RWPE1 (cell line): ENCODE results near the gene RFC5.
A peak's percentile ranks its signal among the peaks of the same experiment; 100 is the strongest.

ENCODE experiments used
- CTCF ChIA-PET: fragments of 350-600 bp; sonication (Branson Sonifier 250); formaldehyde crosslinking; extraction: SDS; loops from one replicate; lab custom pipeline; 2021; lab: Yijun Ruan, JAX
- POLR2A ChIA-PET: fragments of 400-600 bp; formaldehyde crosslinking; extraction: SDS; loops from one replicate; lab custom pipeline; 2020; ENCODE audit warnings: antibody characterized with exemption; ENCODE audit not compliant: low non-redundant PET; lab: Yijun Ruan, JAX
- DNase-seq: peaks from one replicate; pipeline ENCODE4 v3.0.0; 2012; ENCODE audit warnings: low spot score
- H3K27ac ChIP-seq: fragments of 450-650 bp; 2 replicates; pipeline ENCODE4 v1.5.1; 2017
- CTCF ChIP-seq: fragments of 450-650 bp; conservative IDR thresholded peaks from 2 replicates; pipeline ENCODE4 v1.5.1; 2017; ENCODE audit warnings: low read depth, mild to moderate bottlenecking

RFC5 gene

DNA sequence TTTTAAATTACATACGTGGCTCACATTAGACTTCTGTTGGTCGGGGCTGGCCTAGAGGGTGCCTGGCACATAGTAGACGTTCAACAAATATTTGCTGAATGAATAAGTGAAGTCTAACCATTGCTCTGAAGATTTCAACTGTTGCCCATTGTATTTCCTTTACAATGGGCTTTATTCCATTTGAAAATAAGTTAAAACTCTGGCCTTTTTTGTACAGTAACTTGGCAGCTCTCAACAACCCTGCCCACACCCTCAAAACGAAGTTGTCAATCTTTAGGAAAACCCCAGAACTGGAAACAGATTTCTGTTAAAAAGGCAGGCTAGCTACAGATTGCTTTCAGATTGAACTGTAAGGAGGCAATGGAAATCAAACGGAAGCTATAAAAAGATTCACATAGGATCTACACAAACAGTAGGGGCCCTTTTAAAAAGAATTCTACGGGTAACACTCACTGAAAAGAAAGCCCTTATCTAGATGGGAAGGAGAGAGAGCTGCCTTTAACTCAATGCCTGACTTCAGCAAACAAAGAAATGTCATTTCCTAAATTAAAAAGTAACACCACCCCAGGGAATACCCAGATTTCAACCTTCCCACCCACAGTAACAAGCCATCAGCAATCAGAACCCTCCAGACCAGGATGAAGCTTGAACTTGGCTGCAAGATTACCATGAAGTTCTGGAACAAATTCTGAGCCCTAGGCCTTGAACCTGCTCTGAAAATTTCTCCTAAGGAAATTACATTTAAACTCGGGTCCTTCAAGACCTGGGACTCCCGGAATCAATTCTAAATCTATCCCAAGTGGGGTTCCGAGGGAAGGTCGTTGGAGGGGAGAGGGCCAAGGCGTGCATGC is 43.1 kb downstream of the RFC5 start:
- ChIA-PET CTCF (interaction anchor here (0.6 kb wide), 1 partner anchor 183 kb away, joined by 3 read pairs; no protein-coding TSS in a partner anchor), POLR2A (no interaction called here)
- H3K27ac ChIP-seq = peak overlapping the region; percentile 93
- TF ChIP-seq CTCF = no peak
- DNase-seq = no peak

GRCh38 chr12:118060301-118061010 is 44.0 kb downstream of the RFC5 start:
- peak overlapping the region; percentile 93 for H3K27ac ChIP-seq
- peak; percentile 41 for DNase-seq
- POLR2A ChIA-PET = no interaction called here
- no peak for TF ChIP-seq CTCF
- CTCF ChIA-PET = interaction anchor here (0.6 kb wide), 1 partner anchor 184 kb away, joined by 3 read pairs; no protein-coding TSS in a partner anchor

DNA sequence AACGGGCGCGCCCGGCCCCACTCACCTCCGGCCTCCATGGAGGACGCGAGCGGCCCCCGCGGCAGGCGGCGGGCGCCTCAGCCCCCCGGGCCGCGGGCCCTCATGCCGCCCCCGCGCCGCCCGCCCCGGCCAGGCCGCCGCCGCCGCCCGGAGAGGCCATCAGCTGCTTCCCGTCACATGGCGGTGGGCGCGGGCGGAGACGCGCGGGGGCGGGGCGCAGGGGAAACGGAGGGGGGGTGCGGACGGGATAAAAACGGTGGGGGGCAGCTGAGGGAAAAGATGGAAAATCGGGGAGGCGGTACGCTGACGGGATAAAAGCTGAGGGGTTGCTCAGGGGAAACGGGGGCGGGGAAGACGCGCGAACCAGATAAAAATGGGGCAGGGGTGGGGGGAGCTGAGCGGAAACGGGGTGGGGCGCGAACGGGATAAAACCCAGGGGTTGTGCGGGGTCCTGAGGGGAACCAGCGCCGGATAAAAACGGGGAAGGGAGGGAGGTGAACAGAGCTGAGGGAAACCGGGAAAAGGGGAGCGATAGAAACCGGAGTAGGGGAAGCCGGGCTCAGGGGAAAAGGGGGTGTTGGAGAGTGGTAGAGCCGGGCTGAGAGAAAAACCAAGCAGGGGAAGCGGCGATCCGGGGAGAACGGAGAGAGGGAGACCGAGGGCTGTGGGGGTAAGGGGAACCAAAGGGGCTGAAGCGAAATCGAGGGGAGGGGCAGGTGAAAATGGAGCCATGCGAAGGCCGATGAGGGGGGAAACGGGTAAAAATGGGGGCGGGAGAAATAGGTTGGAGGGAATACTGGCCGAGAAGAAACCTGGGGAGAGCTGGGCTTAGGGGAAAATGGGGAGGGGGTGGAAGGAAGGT is 44.7 kb downstream of the RFC5 start, which contains the start of gene WSB2:
Gene WSB2 (minus strand): TSS at position 169 of the 862 bp plus-strand sequence. CDS start 131 bp downstream, at position 38.
- H3K27ac ChIP-seq = peak within 1 kb of the TSS; percentile 93
- POLR2A ChIA-PET = interaction anchor here (0.6 kb wide), 1 partner anchor 316 kb away, joined by 6 read pairs; no protein-coding TSS in a partner anchor
- no peak for TF ChIP-seq CTCF
- CTCF ChIA-PET = no interaction called here
- DNase-seq = peak; percentile 48

GRCh38 chr12:118061873-118062843 is 45.7 kb downstream of the RFC5 start:
- DNase-seq = peak; percentile 62
- peak overlapping the region; percentile 93 for H3K27ac ChIP-seq
- ChIA-PET POLR2A (interaction anchor here (0.5 to 0.6 kb wide), 4 partner anchors 8 to 315 kb away, joined by 3 to 6 read pairs (median 3); no protein-coding TSS in a partner anchor), CTCF (interaction anchor here (0.8 kb wide), 1 partner anchor 59 kb away, joined by 5 read pairs; no protein-coding TSS in a partner anchor)
- TF ChIP-seq CTCF = no peak

DNA sequence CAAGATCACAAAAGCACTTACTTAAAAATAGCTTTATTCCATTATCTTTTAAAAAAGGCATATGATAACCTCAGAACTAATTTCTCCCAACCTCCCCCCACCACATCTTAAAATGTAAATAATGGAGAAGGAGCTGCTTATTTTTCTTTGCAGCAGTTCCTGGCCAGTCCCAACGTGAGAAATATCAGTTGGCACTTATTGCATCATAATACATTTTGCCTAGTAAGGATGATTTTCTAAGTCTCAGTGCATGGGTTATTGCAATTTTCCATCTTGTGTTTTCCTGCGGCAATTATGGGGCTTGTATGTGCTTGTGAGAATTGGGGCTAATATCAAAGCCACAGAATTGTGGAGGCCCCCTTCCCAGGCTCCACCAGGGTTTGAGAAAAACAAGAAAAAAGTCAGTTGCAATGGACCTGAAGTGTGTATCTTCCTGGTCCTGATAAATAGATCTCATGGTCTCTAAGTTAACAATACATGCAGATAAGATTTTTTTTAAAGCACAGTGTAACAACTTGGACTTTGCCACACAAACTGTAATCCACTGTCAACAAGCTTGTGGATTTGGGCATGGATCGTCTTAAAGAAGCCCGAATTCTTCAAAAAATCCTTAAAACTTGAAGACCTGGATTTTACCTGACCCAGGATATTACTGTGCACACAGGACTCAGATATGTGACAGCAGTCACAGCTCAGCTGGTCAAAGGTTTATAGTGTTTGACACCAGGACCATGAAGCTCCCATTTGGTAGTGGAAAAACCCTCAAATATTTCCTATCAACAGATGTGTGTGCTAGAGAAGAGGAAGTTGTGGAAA is 47.3 kb downstream of the RFC5 start:
- ChIA-PET CTCF (interaction anchor here (0.6 to 0.9 kb wide), 3 partner anchors 19 to 899 kb away, joined by 3 to 5 read pairs (median 3); no protein-coding TSS in a partner anchor), POLR2A (no interaction called here)
- DNase-seq = no peak
- no peak overlapping the region for H3K27ac ChIP-seq
- TF ChIP-seq CTCF = no peak
